HepG2 (cell line): Measurements from ENCODE around the gene CYTH1. TPM values are rescaled to one million over a fixed set of nuclear protein-coding genes. Genes with fewer than 3 reads are reported as not detected.

Experiments used
- ADNP ChIP-seq: sonication (generic); formaldehyde crosslinking; IDR thresholded peaks from 2 replicates; pipeline ENCODE4 v1.4.0; 2020; ENCODE audit warnings: missing genetic modification reagents
- ARHGAP35 ChIP-seq: sonication (generic); formaldehyde crosslinking; IDR thresholded peaks from 2 replicates; pipeline ENCODE4 v1.9.0; 2022; ENCODE audit warnings: mild to moderate bottlenecking, inconsistent platforms, moderate library complexity, missing genetic modification reagents, borderline replicate concordance
- DBP ChIP-seq: sonication (generic); formaldehyde crosslinking; IDR thresholded peaks from 2 replicates; pipeline ENCODE4 v1.4.0; 2020; ENCODE audit warnings: missing genetic modification reagents; ENCODE audit errors: not compliant biosample characterization
- FLYWCH1 ChIP-seq: sonication (generic); formaldehyde crosslinking; IDR thresholded peaks from 2 replicates; pipeline ENCODE4 v1.8.1; 2023; ENCODE audit warnings: mild to moderate bottlenecking, missing genetic modification reagents
- HNRNPUL1 ChIP-seq: fragments of 200-400 bp; formaldehyde crosslinking; IDR thresholded peaks from 2 replicates; pipeline ENCODE4 v1.6.1; 2017; ENCODE audit warnings: low read depth, mild to moderate bottlenecking, low read length, moderate library complexity
- MXI1 ChIP-seq: IDR thresholded peaks from 3 replicates; pipeline ENCODE4 v1.6.1; 2012; ENCODE audit warnings: low read depth, low read length, inconsistent platforms, borderline replicate concordance
- PHF21A ChIP-seq: sonication (generic); formaldehyde crosslinking; IDR thresholded peaks from 2 replicates; pipeline ENCODE4 v1.5.0; 2020; ENCODE audit warnings: mild to moderate bottlenecking, missing genetic modification reagents
- POLR2G ChIP-seq: fragments of 200-400 bp; formaldehyde crosslinking; IDR thresholded peaks from 2 replicates; pipeline ENCODE4 v1.6.1; 2018; ENCODE audit warnings: mild to moderate bottlenecking, low read depth, low read length, moderate library complexity
- PRDM10 ChIP-seq: sonication (generic); formaldehyde crosslinking; IDR thresholded peaks from 2 replicates; pipeline ENCODE4 v1.4.0; 2020; ENCODE audit warnings: low read depth, missing genetic modification reagents
- SNRNP70 ChIP-seq: fragments of 200-400 bp; formaldehyde crosslinking; IDR thresholded peaks from 2 replicates; pipeline ENCODE4 v1.6.1; 2017; ENCODE audit warnings: mild to moderate bottlenecking, low read depth, low read length, moderate library complexity
- STAG1 ChIP-seq: sonication (generic); formaldehyde crosslinking; IDR thresholded peaks from 2 replicates; pipeline ENCODE4 v1.4.0; 2020; ENCODE audit warnings: missing genetic modification reagents
- TBP ChIP-seq: sonication (generic); formaldehyde crosslinking; IDR thresholded peaks from 2 replicates; pipeline ENCODE4 v1.5.0; 2020; ENCODE audit warnings: missing genetic modification reagents
- ZBTB21 ChIP-seq: sonication (generic); formaldehyde crosslinking; IDR thresholded peaks from 2 replicates; pipeline ENCODE4 v1.4.0; 2020; ENCODE audit warnings: missing genetic modification reagents
- ZFYVE20 ChIP-seq: sonication (generic); formaldehyde crosslinking; IDR thresholded peaks from 2 replicates; pipeline ENCODE4 v1.8.0; 2023; ENCODE audit warnings: low read depth, mild to moderate bottlenecking, moderate library complexity, missing genetic modification reagents, borderline replicate concordance
- ZNF234 ChIP-seq: sonication (generic); formaldehyde crosslinking; conservative IDR thresholded peaks from 2 replicates; pipeline ENCODE4 v1.5.1; 2020; ENCODE audit warnings: mild to moderate bottlenecking, missing genetic modification reagents
- ZNF350 ChIP-seq: sonication (generic); formaldehyde crosslinking; IDR thresholded peaks from 2 replicates; pipeline ENCODE4 v1.4.0; 2020; ENCODE audit warnings: mild to moderate bottlenecking, low read depth, missing genetic modification reagents, borderline replicate concordance
- ZNF552 ChIP-seq: sonication (generic); formaldehyde crosslinking; IDR thresholded peaks from 2 replicates; pipeline ENCODE4 v1.9.0; 2022; ENCODE audit warnings: missing genetic modification reagents, mild to moderate bottlenecking, borderline replicate concordance
- ZNF558 ChIP-seq: sonication (generic); formaldehyde crosslinking; IDR thresholded peaks from 2 replicates; pipeline ENCODE4 v1.9.0; 2022; ENCODE audit warnings: mild to moderate bottlenecking, missing genetic modification reagents, borderline replicate concordance
- ZNF564 ChIP-seq: sonication (generic); formaldehyde crosslinking; IDR thresholded peaks from 2 replicates; pipeline ENCODE4 v1.8.1; 2023; ENCODE audit warnings: mild to moderate bottlenecking, missing genetic modification reagents
- ZUFSP ChIP-seq: sonication (generic); formaldehyde crosslinking; IDR thresholded peaks from 2 replicates; pipeline ENCODE4 v1.9.0; 2021; ENCODE audit warnings: missing genetic modification reagents, mild to moderate bottlenecking, borderline replicate concordance
- polyA plus RNA-seq, 8 experiments: library from polyadenylated mRNA; depleted of rRNA in 3 of 8; stranded (reverse) in 7 of 8; unstranded in 1 of 8; fragments of >200 nt; fragmentation: Illumina TruSeq in 4 of 8; extraction: Trizol in 4 of 8; gene quantifications; 2 replicates each; pipeline versions ENCODE4 v1.2.1 to v1.2.3, GENCODE V29; 2011 to 2016; ENCODE audit warnings: low read depth in 4 of 8, missing spikeins in 1 of 8, mixed read lengths in 1 of 8; ENCODE audit not compliant: insufficient read depth in 1 of 8
- total RNA-seq, 5 experiments: library from RNA; depleted of rRNA; stranded (reverse); fragments of >200 nt; fragmentation: Illumina TruSeq; extraction: Trizol; gene quantifications; 2 replicates each; pipeline ENCODE4 v1.2.3, GENCODE V29; 2016; ENCODE audit warnings: low read depth in 1 of 5
- TF ChIP-seq, protein P1 (sequence below): sonication (generic); formaldehyde crosslinking; IDR thresholded peaks from 2 replicates; pipeline ENCODE4 v1.8.0; 2023; ENCODE audit warnings: mild to moderate bottlenecking, missing genetic modification reagents

Gene CYTH1
- total and polyA plus RNA-seq, 2 of the 13 experiments (the other 11 are each of a cell fraction or from before 2014, with no cell fraction given): 20.1 to 48.9 TPM

- no peak for TF ChIP-seq PRDM10 (CRISPR knock-in tag)
- TF ChIP-seq PHF21A (CRISPR knock-in tag): 0 out of 2 replicates have a peak, but pooled peaks have one; percentile 8
- no peak for TF ChIP-seq ARHGAP35 (CRISPR knock-in tag)
- TF ChIP-seq ZNF558: 0 out of 2 replicates have a peak, but pooled peaks have one; percentile 52
- no peak for TF ChIP-seq ZNF350
- no peak for TF ChIP-seq ZBTB21 (CRISPR knock-in tag)
- no peak for TF ChIP-seq SNRNP70
- TF ChIP-seq ZNF234 (CRISPR knock-in tag): peak; percentile 69; the same call in 1 of the 2 replicates
- TF ChIP-seq FLYWCH1: no peak
- TF ChIP-seq TBP (CRISPR knock-in tag): no peak
- TF ChIP-seq, protein P1, sequence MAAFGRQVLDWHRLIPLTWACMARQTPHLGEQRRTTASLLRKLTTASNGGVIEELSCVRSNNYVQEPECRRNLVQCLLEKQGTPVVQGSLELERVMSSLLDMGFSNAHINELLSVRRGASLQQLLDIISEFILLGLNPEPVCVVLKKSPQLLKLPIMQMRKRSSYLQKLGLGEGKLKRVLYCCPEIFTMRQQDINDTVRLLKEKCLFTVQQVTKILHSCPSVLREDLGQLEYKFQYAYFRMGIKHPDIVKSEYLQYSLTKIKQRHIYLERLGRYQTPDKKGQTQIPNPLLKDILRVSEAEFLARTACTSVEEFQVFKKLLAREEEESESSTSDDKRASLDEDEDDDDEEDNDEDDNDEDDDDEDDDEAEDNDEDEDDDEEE (CRISPR knock-in tag): no peak
- no peak for TF ChIP-seq ZNF564 (CRISPR knock-in tag)
- no peak for TF ChIP-seq HNRNPUL1
- TF ChIP-seq ZFYVE20 (CRISPR knock-in tag): no peak
- TF ChIP-seq POLR2G: no peak
- TF ChIP-seq STAG1 (CRISPR knock-in tag): no peak
- no peak for TF ChIP-seq DBP (CRISPR knock-in tag)
- TF ChIP-seq ADNP (CRISPR knock-in tag): no peak
- no peak for TF ChIP-seq ZNF552 (CRISPR knock-in tag)
- no peak for TF ChIP-seq MXI1
- TF ChIP-seq ZUFSP (CRISPR knock-in tag): no peak
Observed at GRCh38 chr17:78781893-78782304, at the start of gene CYTH1 (continued).
